ENCODE measurements around the gene ALOXE3.

ALOXE3 gene

DNA sequence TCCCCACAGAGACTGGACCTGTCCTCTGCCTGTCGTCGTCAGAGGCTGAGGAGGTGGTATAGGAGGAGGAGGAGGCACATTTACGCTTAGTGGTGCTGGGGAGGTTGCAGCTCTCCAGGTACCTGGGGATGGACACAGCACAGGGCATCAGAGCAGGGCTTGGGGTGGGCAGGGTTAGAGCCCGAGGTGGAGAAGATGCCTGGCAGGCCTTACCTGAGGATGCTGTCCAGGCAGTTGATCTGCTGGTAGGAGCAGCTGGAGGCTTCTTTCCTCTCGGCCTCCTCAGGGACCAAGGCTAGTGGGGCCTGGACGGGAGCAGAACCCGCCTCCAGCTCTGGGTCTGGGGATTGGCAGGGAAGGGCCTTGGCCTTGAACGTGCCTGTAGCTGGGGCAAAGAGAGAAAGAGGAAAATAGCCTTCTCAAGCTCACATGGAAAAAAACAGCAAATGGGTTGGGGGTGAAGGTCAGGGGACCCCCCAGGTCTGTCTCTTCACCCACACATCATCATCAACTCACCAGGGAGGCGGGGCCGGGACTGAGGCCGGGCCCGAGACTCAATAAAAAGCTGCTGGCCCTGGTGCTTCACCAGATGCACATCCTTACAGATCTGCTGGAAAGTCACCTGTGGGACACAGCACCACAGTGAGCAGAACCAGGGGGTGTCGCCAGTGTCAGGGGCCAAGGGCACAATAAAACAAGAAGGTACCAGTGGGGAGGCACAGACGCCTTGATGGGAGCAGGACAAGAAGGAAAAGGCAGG is 28.2 kb upstream of the ALOXE3 start:
- Histone ChIP-seq H3K27me3 (ENCODE audit: control insufficient read depth, insufficient read depth, low read length) (no peaks in the 10 kb centered on the region), H3K4me1 (ENCODE audit: control insufficient read depth, insufficient read depth, low read length) (peaks cover 4% of the 10 kb centered on the region), H3K9me3 (ENCODE audit: control insufficient read depth, insufficient read depth, low read depth, low read length) (no peaks in the 10 kb centered on the region), H3K9ac (ENCODE audit: low read length) (no peak overlapping the region), H3K27ac (ENCODE audit: low read depth, low read length) (no peak overlapping the region), H3K36me3 (ENCODE audit: control insufficient read depth, insufficient read depth, low read length) (peaks cover 76% of the 10 kb centered on the region), H3K4me3 (ENCODE audit: low read depth, low read length) (no peak overlapping the region)

DNA sequence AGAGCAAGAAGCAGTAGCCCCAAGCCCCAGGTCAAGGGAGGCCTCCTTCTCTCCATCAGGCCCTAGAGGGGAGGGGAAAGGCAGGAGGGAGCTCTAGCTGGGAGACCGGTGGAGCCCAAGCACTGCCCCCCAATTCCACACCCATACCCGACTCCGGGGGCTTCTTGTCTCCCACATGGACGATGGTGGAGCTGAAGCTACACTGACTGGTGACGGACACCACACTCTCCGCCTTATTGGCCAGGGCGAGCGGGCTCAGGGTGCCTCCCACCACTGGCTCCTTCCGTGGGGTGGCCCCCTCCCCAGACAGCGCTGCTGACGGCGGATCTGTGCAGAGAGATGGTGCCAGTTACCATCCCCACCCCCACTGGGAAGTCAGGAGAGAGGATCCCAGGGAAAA is 27.5 kb upstream of the ALOXE3 start:
- Histone ChIP-seq H3K4me1 (ENCODE audit: control insufficient read depth, insufficient read depth, low read length) (peaks cover 2% of the 10 kb centered on the region), H3K4me3 (ENCODE audit: low read depth, low read length) (no peak overlapping the region), H3K9me3 (ENCODE audit: control insufficient read depth, insufficient read depth, low read depth, low read length) (no peaks in the 10 kb centered on the region), H3K27ac (ENCODE audit: low read depth, low read length) (no peak overlapping the region), H3K36me3 (ENCODE audit: control insufficient read depth, insufficient read depth, low read length) (peaks cover 83% of the 10 kb centered on the region), H3K27me3 (ENCODE audit: control insufficient read depth, insufficient read depth, low read length) (no peaks in the 10 kb centered on the region), H3K9ac (ENCODE audit: low read length) (no peak overlapping the region)

DNA sequence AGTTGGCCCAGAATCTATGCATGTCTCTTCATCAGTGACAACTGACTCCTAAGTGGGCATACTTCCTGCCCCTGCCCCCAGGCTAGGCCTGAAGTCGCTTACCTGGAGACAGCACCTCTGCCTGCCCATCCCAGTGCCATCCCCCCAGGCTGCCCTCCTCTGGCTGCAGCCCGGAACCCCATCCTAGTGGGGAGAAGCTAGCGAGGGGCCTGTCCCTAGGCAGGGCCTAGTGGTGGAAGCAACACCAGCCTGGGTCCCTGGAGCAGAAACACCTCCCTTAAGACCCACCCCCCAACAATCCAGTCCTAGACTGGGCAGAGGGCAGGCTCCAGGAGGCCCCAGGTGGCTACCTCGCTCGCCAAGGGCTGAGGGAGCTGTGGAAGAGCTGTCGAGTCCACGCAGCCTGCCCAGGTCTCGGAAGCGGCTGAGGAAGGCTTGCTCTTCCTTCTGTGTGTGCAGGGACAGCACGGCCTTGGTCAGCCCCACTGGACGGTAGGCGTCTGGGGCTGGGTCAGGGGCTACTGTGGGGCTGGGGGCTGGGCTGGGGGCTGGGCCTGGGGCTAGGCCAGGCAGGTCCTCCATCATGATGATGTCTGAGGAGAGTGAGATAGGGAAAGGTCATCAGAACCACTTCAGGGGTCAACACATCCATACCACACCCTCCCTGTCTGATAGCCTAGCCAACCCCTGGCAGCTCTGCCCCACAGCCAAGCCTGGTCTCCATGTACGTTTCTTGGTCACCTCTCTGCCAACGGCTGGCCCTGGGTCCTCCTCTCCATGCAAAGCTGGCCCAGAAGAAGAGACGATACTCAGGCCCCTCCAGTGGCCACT is 26.3 kb upstream of the ALOXE3 start:
- H3K27me3 ChIP-seq (ENCODE audit: control insufficient read depth, insufficient read depth, low read length): no peaks in the 10 kb centered on the region
- no peak overlapping the region for H3K27ac ChIP-seq (ENCODE audit: low read depth, low read length)
- no peaks in the 10 kb centered on the region for H3K9me3 ChIP-seq (ENCODE audit: control insufficient read depth, insufficient read depth, low read depth, low read length)
- no peak overlapping the region for H3K9ac ChIP-seq (ENCODE audit: low read length)
- peaks cover 86% of the 10 kb centered on the region for H3K36me3 ChIP-seq (ENCODE audit: control insufficient read depth, insufficient read depth, low read length)
- no peak overlapping the region for H3K4me3 ChIP-seq (ENCODE audit: low read depth, low read length)
- no peaks in the 10 kb centered on the region for H3K4me1 ChIP-seq (ENCODE audit: control insufficient read depth, insufficient read depth, low read length)

DNA sequence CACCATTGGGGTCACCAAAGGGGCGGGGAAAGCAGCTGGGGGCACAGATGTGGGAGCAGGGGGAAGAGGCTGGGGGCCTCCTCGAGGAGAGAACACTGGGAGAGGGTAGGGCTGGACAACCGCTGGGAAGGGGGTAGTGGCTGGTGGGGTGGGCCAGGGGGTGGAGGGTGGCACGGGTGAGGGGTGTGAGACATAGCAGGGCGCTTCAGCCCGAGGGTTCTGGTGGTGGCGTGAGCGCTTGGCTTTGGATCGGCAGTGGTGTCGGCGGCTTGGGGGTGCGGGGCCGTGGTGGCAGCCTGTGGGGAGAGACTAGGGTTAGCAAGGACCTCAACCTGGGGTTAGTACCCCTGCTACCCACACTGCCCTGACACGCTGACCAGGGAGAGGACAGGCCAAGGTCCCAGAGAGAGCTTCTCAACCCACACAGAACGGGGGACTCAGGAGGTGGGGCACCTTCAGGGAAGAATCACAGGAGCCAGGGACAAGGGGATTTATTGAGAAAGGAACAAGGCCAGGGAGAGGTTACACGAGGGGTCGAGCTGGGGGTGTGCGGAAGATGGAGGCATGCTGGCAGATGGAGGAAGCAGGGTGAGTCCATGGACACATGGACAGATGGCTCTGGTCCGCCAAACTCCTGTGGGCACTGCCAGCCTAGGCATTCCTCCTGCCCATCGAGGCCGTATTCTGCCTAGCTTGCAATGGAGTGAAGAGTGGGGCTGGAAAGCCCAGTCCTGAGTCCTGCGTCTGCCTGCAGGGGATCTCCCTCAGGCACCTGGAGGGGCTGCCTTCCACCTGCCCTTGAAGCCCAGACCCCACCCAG is 25.5 kb upstream of the ALOXE3 start:
- H3K9me3 ChIP-seq (ENCODE audit: control insufficient read depth, insufficient read depth, low read depth, low read length): no peaks in the 10 kb centered on the region
- H3K9ac ChIP-seq (ENCODE audit: low read length): no peak overlapping the region
- H3K36me3 ChIP-seq (ENCODE audit: control insufficient read depth, insufficient read depth, low read length): peaks cover 79% of the 10 kb centered on the region

DNA sequence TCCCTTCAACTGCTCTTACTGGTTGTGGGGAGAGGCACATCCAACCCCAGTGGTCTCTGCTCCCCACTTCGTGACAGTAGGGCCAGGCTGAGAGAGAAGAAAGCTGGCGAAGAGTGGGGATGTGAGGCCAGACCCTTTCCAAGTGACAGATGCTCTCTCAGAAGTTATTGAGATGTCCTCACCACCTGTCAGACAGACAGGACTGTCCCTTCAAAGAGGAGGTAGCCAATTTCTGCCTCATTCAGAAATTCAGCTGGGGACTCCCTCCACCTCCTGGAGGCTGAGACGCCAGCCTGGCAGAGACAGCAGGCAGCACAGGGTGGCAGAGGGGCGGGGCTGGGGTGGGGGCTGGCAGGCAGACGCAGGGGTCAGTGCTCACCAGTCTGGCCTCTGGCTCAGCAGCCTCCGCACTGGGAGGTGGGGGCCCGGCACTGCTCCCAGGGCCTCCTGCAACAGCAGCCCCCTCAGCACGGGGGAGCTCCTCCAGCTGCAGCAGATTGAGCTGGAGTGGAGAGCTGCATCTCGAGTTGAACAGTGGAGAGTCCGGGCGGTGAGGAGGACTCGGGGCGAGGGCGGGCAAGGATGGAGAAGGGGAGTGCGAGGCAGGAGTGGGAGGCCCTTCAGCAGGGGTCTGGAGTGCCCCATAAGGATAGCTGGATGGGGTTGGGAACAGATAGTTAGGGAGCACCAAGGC is 24.7 kb upstream of the ALOXE3 start:
- Histone ChIP-seq H3K36me3 (ENCODE audit: control insufficient read depth, insufficient read depth, low read length) (peaks cover 71% of the 10 kb centered on the region), H3K9ac (ENCODE audit: low read length) (no peak overlapping the region), H3K27ac (ENCODE audit: low read depth, low read length) (no peak overlapping the region), H3K9me3 (ENCODE audit: control insufficient read depth, insufficient read depth, low read depth, low read length) (no peaks in the 10 kb centered on the region), H3K27me3 (ENCODE audit: control insufficient read depth, insufficient read depth, low read length) (no peaks in the 10 kb centered on the region; the same call in 1 of the 2 replicates), H3K4me1 (ENCODE audit: control insufficient read depth, insufficient read depth, low read length) (no peaks in the 10 kb centered on the region), H3K4me3 (ENCODE audit: low read depth, low read length) (no peak overlapping the region)

More for the DNA sequence above, 25.5 kb upstream of the ALOXE3 start:
- Histone ChIP-seq H3K27ac (ENCODE audit: low read depth, low read length) (no peak overlapping the region), H3K27me3 (ENCODE audit: control insufficient read depth, insufficient read depth, low read length) (no peaks in the 10 kb centered on the region), H3K4me1 (ENCODE audit: control insufficient read depth, insufficient read depth, low read length) (no peaks in the 10 kb centered on the region), H3K4me3 (ENCODE audit: low read depth, low read length) (no peak overlapping the region)

DNA sequence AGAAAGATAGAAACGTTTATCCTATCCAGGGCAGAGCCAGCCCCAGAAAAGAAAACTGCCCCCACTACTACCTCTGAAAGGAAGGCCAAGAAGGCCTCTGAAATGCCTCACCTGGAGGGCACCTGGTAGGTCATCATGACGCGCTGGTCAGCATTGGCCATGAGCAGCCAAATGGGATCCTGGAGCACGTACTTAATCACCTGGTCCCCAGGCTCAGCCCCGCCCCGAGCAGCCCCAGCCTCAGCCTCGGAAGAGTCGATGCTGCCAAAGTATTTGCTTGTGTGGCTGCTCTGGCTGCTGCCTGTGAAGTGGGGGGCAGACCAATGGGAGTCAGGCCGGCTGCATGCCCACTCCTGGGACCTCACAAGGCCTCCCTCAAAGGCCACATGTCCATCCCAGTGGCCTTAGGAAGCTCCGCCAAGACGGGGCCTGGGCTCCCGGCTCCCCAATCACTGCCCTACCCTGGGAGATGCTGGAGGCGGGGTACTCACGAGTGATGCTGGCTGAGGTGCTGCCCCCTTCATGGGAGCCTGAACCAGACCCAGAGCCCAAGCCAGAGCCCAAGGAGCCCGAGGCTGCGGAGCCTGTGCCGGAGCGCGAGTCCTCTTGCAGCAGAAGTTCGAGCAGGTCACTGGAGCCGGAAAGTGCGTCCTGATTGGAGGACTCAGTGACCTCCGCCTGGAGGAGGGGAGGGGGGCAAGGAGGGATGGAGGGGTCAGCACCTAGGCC is 24.0 kb upstream of the ALOXE3 start:
- H3K36me3 ChIP-seq (ENCODE audit: control insufficient read depth, insufficient read depth, low read length): peaks cover 64% of the 10 kb centered on the region
- no peak overlapping the region for H3K9ac ChIP-seq (ENCODE audit: low read length)

DNA sequence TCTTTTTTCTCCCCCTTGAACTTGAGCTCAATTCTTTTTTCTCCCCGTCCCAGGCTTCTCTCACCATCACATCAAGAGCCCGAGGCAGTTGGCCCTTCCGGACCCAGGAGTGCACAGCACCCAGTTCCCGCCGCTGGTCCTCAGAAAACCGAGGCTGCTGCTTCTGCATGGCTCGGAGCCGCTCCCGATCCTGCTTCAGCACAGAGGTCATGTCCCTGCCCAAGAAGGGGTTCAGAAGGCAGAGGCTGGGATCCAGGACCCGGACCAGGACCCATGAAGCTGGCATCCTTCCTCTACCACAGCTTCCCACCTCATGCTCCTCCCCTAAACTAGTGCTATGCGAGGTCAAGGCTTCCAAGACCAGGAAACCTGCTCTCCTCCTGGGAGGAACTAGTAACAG is 23.4 kb upstream of the ALOXE3 start:
- Histone ChIP-seq H3K9ac (ENCODE audit: low read length) (no peak overlapping the region), H3K36me3 (ENCODE audit: control insufficient read depth, insufficient read depth, low read length) (peaks cover 58% of the 10 kb centered on the region), H3K27ac (ENCODE audit: low read depth, low read length) (no peak overlapping the region), H3K4me3 (ENCODE audit: low read depth, low read length) (no peak overlapping the region), H3K9me3 (ENCODE audit: control insufficient read depth, insufficient read depth, low read depth, low read length) (no peaks in the 10 kb centered on the region), H3K27me3 (ENCODE audit: control insufficient read depth, insufficient read depth, low read length) (peaks cover 10% of the 10 kb centered on the region), H3K4me1 (ENCODE audit: control insufficient read depth, insufficient read depth, low read length) (peaks cover 4% of the 10 kb centered on the region; the same call in 1 of the 2 replicates)

More for the DNA sequence above, 24.0 kb upstream of the ALOXE3 start:
- Histone ChIP-seq H3K9me3 (ENCODE audit: control insufficient read depth, insufficient read depth, low read depth, low read length) (no peaks in the 10 kb centered on the region), H3K4me3 (ENCODE audit: low read depth, low read length) (no peak overlapping the region), H3K27ac (ENCODE audit: low read depth, low read length) (no peak overlapping the region), H3K27me3 (ENCODE audit: control insufficient read depth, insufficient read depth, low read length) (peaks cover 6% of the 10 kb centered on the region), H3K4me1 (ENCODE audit: control insufficient read depth, insufficient read depth, low read length) (peaks cover 4% of the 10 kb centered on the region; the same call in 1 of the 2 replicates)

DNA sequence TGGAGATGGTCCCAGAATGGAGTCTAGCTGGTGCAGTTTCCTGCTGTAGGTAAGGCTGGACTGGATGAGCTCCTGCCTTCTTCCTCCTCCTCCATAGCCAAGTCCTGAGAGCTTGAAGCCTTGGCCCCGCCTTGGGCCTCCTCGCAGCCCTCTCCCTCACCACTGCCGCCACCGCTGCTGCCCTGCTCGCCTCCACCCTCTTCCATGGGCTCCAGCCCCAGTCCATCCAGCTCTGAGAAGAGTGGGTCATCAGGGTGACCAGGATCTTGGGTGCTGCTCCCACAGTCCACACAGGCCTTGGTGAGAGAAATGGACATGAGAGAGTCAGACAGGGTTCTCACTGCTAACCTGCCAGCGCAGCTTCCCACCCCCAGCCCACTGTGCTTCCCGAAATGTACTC is 22.7 kb upstream of the ALOXE3 start:
- Histone ChIP-seq H3K9me3 (ENCODE audit: control insufficient read depth, insufficient read depth, low read depth, low read length) (no peaks in the 10 kb centered on the region), H3K4me3 (ENCODE audit: low read depth, low read length) (no peak overlapping the region), H3K36me3 (ENCODE audit: control insufficient read depth, insufficient read depth, low read length) (peaks cover 52% of the 10 kb centered on the region), H3K27me3 (ENCODE audit: control insufficient read depth, insufficient read depth, low read length) (peaks cover 14% of the 10 kb centered on the region), H3K4me1 (ENCODE audit: control insufficient read depth, insufficient read depth, low read length) (peaks cover 4% of the 10 kb centered on the region; the same call in 1 of the 2 replicates), H3K9ac (ENCODE audit: low read length) (no peak overlapping the region), H3K27ac (ENCODE audit: low read depth, low read length) (no peak overlapping the region)

DNA sequence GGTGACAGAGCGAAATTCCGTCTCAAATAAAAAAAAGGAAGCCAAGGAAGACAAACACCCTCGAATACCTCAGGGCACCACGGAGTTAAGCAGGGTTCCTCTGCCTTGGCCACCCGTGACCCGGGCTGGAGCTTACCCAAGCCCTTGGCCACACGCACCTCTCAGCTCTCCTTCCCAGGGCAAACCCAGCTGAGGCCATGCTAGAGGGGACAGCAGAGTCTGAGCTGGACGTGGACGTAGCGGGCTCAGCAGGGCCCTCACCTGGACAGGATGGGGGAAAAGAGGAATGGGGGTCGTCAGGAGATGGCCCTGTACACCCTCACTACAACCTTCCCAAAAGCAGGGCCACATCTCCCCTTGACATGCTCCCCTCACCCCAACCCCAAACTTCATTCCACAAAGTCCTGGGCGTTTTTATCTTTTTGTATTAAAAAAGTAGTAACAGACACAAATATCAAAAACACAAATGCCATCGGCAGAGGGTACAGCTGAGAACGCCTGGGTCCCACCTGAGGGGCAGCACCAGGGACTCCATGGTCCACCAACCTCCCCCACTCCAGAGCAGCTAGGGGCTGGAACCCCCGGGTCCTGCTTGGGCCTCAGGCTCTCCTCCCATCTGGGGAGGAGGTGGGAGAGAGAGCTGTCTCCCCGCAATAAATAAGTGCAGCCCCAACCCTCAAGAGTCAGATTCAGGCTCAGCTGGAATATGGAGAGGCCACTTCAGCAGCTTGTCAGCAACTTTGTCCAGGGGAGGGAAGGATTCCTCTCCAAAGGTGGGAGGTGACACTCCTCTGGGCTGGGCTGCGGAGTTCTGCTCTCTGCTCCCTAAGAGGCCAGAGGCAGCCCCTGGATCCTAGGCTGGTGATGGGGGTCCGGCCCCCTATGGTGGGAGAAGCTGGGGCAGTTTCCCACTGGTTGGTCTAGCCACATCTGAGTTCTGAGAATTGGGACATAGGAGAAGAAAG is 22.0 kb upstream of the ALOXE3 start:
- Histone ChIP-seq H3K9me3 (ENCODE audit: control insufficient read depth, insufficient read depth, low read depth, low read length) (no peaks in the 10 kb centered on the region), H3K4me3 (ENCODE audit: low read depth, low read length) (no peak overlapping the region), H3K27me3 (ENCODE audit: control insufficient read depth, insufficient read depth, low read length) (peaks cover 14% of the 10 kb centered on the region), H3K27ac (ENCODE audit: low read depth, low read length) (no peak overlapping the region), H3K9ac (ENCODE audit: low read length) (no peak overlapping the region), H3K36me3 (ENCODE audit: control insufficient read depth, insufficient read depth, low read length) (peaks cover 45% of the 10 kb centered on the region), H3K4me1 (ENCODE audit: control insufficient read depth, insufficient read depth, low read length) (peaks cover 4% of the 10 kb centered on the region; the same call in 1 of the 2 replicates)

Data from HUES6 (cell line).